Astrocyte (in vitro differentiated cells and primary cell): ENCODE results near the gene IL12RB2.

ENCODE experiments used
- EZH2 ChIP-seq: IDR thresholded peaks from 2 replicates; pipeline ENCODE4 v1.6.1; 2012; ENCODE audit warnings: mild to moderate bottlenecking, low read length, inconsistent platforms; ENCODE audit not compliant: insufficient read depth
- TF ChIP-seq, protein P1 (sequence below): IDR thresholded peaks from 2 replicates; pipeline ENCODE4 v1.5.1; 2011; ENCODE audit warnings: low read depth, mild to moderate bottlenecking, inconsistent platforms, low read length, moderate library complexity; ENCODE audit not compliant: insufficient read depth

- TF ChIP-seq, protein P1, sequence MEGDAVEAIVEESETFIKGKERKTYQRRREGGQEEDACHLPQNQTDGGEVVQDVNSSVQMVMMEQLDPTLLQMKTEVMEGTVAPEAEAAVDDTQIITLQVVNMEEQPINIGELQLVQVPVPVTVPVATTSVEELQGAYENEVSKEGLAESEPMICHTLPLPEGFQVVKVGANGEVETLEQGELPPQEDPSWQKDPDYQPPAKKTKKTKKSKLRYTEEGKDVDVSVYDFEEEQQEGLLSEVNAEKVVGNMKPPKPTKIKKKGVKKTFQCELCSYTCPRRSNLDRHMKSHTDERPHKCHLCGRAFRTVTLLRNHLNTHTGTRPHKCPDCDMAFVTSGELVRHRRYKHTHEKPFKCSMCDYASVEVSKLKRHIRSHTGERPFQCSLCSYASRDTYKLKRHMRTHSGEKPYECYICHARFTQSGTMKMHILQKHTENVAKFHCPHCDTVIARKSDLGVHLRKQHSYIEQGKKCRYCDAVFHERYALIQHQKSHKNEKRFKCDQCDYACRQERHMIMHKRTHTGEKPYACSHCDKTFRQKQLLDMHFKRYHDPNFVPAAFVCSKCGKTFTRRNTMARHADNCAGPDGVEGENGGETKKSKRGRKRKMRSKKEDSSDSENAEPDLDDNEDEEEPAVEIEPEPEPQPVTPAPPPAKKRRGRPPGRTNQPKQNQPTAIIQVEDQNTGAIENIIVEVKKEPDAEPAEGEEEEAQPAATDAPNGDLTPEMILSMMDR = no peak
- no peak for TF ChIP-seq EZH2
Observed at GRCh38 chr1:67383999-67384638, 76.4 kb downstream of the IL12RB2 start.
